OCI-LY3 (cell line): ENCODE results near the gene MOB3C.

Source experiments
- CTCF ChIP-seq: fragments of 200-600, 300-600 bp; sonication (generic); IDR thresholded peaks from 2 replicates; pipeline ENCODE4 v1.5.1; 2014; ENCODE audit warnings: antibody characterized with exemption, low read length, low read depth
- EZH2phosphoT487 ChIP-seq: fragments of 200-600 bp; shearing (Covaris generic); IDR thresholded peaks from 2 replicates; pipeline ENCODE4 v1.6.1; 2018; ENCODE audit warnings: antibody characterized with exemption, mixed run types, low read depth

GRCh38 chr1:46617108-46617800, 643 bp upstream of the MOB3C start:
- TF ChIP-seq EZH2phosphoT487: no peak
- TF ChIP-seq CTCF: no peak
